Sigmoid colon (tissue), 4 donors: ENCODE data around the gene FASTK.

ENCODE experiments used
- EP300 ChIP-seq, 4 donors: sonication (generic); formaldehyde crosslinking; IDR thresholded peaks; one replicate each; pipeline ENCODE4 v1.6.1; 2017; ENCODE audit warnings: antibody characterized with exemption in 4 of 4
- TF ChIP-seq, protein P1 (sequence below), 4 experiments: fragments of 450-650 bp in 3 of 4; fragments of 200-600 bp in 1 of 4; IDR thresholded peaks; one replicate each; pipeline ENCODE4 v1.5.1; 2016 to 2019; ENCODE audit warnings: antibody characterized with exemption in 4 of 4, mild to moderate bottlenecking in 3 of 4, moderate library complexity in 2 of 4

DNA sequence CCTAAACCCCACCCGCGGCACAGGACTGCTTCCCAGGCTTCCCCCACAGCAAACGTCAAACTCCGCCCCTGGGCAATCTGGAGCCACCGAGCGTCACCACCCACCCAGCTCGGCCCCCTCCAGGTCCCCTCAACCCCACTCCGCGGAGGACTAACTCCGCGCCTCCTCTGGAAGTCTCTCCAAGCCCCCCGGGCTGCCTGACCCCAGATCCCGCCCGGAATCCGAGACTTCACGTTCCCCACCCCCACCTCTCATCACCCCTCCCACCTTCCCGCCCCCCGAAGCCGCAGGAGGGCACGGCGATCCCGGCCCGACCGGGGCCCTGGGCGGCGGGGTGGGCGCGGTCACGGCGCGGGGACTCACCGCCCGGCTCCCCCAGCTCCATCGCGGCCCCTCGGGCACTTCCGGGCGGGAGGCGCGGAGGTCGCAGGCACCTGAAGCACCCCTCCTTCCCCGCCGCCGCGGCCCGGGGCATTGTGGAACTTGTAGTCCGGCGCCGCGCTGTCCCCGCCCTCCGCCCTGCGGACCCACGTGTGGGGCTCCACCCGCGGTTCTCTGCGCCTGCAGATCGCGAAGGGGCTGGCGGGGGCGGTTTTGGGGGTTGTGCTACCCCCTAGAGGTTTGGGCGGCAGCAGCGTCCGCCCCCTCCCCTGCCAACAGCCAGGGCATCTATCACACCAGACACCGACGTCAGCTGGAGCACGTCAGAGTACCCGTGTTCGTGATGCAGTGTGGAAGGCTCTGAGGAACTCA lies 2.6 kb upstream of the FASTK start, which contains the start of gene TMUB1:
- TF ChIP-seq EP300 (IDR thresholded peaks at IDR 0.05) = peak in 1 of 4 donors; percentile 29
- TF ChIP-seq, protein P1, sequence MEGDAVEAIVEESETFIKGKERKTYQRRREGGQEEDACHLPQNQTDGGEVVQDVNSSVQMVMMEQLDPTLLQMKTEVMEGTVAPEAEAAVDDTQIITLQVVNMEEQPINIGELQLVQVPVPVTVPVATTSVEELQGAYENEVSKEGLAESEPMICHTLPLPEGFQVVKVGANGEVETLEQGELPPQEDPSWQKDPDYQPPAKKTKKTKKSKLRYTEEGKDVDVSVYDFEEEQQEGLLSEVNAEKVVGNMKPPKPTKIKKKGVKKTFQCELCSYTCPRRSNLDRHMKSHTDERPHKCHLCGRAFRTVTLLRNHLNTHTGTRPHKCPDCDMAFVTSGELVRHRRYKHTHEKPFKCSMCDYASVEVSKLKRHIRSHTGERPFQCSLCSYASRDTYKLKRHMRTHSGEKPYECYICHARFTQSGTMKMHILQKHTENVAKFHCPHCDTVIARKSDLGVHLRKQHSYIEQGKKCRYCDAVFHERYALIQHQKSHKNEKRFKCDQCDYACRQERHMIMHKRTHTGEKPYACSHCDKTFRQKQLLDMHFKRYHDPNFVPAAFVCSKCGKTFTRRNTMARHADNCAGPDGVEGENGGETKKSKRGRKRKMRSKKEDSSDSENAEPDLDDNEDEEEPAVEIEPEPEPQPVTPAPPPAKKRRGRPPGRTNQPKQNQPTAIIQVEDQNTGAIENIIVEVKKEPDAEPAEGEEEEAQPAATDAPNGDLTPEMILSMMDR (IDR thresholded peaks at IDR 0.05) = no peak
